Breast epithelium (tissue), 4 donors: ENCODE data around the gene LIMCH1. TPM values are rescaled to one million over a fixed set of nuclear protein-coding genes. Genes with fewer than 3 reads are reported as not detected.

Source experiments
- DNase-seq, 2 donors: peaks; one replicate each; pipeline ENCODE4 v3.0.0-alpha.2; 2019; ENCODE audit warnings: low spot score in 2 of 2
- H3K27ac ChIP-seq, 2 donors: fragments of 200-600 bp; sonication (generic) in 1 of 2; one replicate each; pipeline ENCODE4 v1.5.1; 2016 to 2019; ENCODE audit warnings: mild to moderate bottlenecking in 1 of 2
- H3K27me3 ChIP-seq, 2 donors: fragments of 200-600 bp; sonication (generic) in 1 of 2; one replicate each; pipeline versions ENCODE4 v1.5.1 to v1.6.0; 2017 to 2019; ENCODE audit warnings: control low read depth in 1 of 2, mild to moderate bottlenecking in 1 of 2
- H3K36me3 ChIP-seq: fragments of 200-600 bp; one replicate; pipeline ENCODE4 v1.5.1; 2019
- H3K4me1 ChIP-seq, 2 donors: fragments of 200-600 bp; sonication (generic); one replicate each; pipeline ENCODE4 v1.5.1; 2016 to 2019; ENCODE audit warnings: control low read depth in 1 of 2
- H3K4me3 ChIP-seq, 3 donors: fragments of 200-600 bp; sonication (generic); 1 replicate in 2 of 3; 2 replicates in 1 of 3; pipeline ENCODE4 v1.5.1; 2016 to 2019; ENCODE audit warnings: mild to moderate bottlenecking in 3 of 3, moderate library complexity in 2 of 3
- H3K9me3 ChIP-seq, 2 donors: fragments of 200-600 bp; sonication (generic) in 1 of 2; one replicate each; pipeline ENCODE4 v1.5.1; 2016 to 2019; ENCODE audit warnings: control low read depth in 1 of 2
- CTCF ChIP-seq, 3 donors: fragments of 450-650 bp; IDR thresholded peaks; one replicate each; pipeline ENCODE4 v1.5.1; 2016 to 2017; ENCODE audit warnings: antibody characterized with exemption in 3 of 3, mild to moderate bottlenecking in 3 of 3, moderate library complexity in 3 of 3
- POLR2A ChIP-seq: fragments of 450-650 bp; IDR thresholded peaks from one replicate; pipeline ENCODE4 v1.6.1; 2016; ENCODE audit warnings: antibody characterized with exemption, mild to moderate bottlenecking, moderate library complexity
- POLR2AphosphoS5 ChIP-seq, 3 donors: sonication (generic); formaldehyde crosslinking; IDR thresholded peaks; one replicate each; pipeline ENCODE4 v1.6.1; 2017; ENCODE audit warnings: antibody characterized with exemption in 3 of 3
- intact Hi-C: fragments of 100-400 bp; cut with DNase I; formaldehyde crosslinking; loops from one replicate; pipeline ENCODE4 v1.15.1; 2023; ENCODE audit warnings: low total_unique reads
- total RNA-seq, 3 donors: library from RNA; depleted of rRNA; stranded (reverse); fragments of >200 nt; gene quantifications; one replicate each; pipeline ENCODE4 v1.1.0, GENCODE V29; 2016

Gene LIMCH1
- total RNA-seq, 3 donors from 2014 or later: 34.6 to 72.2 (median 71.8) TPM

- Histone ChIP-seq H3K4me1 (no peaks in the 10 kb centered on the region), H3K27me3 (no peaks in the 10 kb centered on the region), H3K36me3 (no peaks in the 10 kb centered on the region), H3K27ac (no peak overlapping the region), H3K9me3 (no peaks in the 10 kb centered on the region), H3K4me3 (no peak overlapping the region)
- no peak for TF ChIP-seq CTCF (IDR thresholded peaks at IDR 0.05)
- no peak for TF ChIP-seq POLR2A
- no peak for TF ChIP-seq POLR2AphosphoS5 (IDR thresholded peaks at IDR 0.05)
- no peak for DNase-seq
- intact Hi-C loops: no loop called here
Measured at GRCh38 chr4:41575665-41576064, 37.7 kb downstream of the LIMCH1 start.

DNA sequence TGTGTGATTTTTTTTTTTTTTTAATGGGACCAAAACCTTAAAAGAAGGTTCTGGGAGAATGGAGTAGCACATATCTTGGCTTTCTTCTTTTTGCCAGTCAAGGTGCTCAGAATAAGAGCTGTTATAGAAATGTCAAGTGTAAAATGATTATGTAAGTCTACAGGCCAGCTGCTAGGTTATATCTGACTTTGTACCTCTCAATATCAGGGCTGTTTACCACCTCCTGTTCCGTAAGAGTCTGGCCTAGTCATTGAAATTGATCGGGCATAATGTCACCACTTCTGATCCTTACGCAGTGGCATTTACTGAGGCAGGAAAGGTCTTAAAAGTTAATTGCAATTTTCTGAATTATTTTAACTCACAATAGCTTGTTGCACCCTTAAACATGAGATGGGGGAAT, 41.1 kb downstream of the LIMCH1 start:
- intact Hi-C loops: no loop called here
- no peak overlapping the region for H3K27ac ChIP-seq
- no peak overlapping the region for H3K4me3 ChIP-seq

GRCh38 chr4:41579526-41579925, 41.6 kb downstream of the LIMCH1 start:
- no peak overlapping the region for H3K27ac ChIP-seq
- no peak for TF ChIP-seq POLR2AphosphoS5 (IDR thresholded peaks at IDR 0.05)
- TF ChIP-seq POLR2A: no peak
- intact Hi-C loops: no loop called here

More for the DNA sequence above, 41.1 kb downstream of the LIMCH1 start:
- Histone ChIP-seq H3K4me1 (no peaks in the 10 kb centered on the region), H3K36me3 (no peaks in the 10 kb centered on the region), H3K9me3 (no peaks in the 10 kb centered on the region), H3K27me3 (no peaks in the 10 kb centered on the region)
- no peak for DNase-seq
- no peak for TF ChIP-seq CTCF (IDR thresholded peaks at IDR 0.05)

GRCh38 chr4:41580007-41580406, 42.0 kb downstream of the LIMCH1 start:
- H3K4me3 ChIP-seq: no peak overlapping the region
- DNase-seq: no peak
- H3K4me1 ChIP-seq: no peaks in the 10 kb centered on the region
- TF ChIP-seq POLR2AphosphoS5 (IDR thresholded peaks at IDR 0.05) (no peak), POLR2A (no peak), CTCF (IDR thresholded peaks at IDR 0.05) (no peak)
- H3K36me3 ChIP-seq: no peaks in the 10 kb centered on the region
- intact Hi-C loops: no loop called here
- no peaks in the 10 kb centered on the region for H3K9me3 ChIP-seq
- H3K27ac ChIP-seq: no peak overlapping the region
- no peaks in the 10 kb centered on the region for H3K27me3 ChIP-seq

More at GRCh38 chr4:41579526-41579925, 41.6 kb downstream of the LIMCH1 start:
- Histone ChIP-seq H3K4me1 (no peaks in the 10 kb centered on the region), H3K9me3 (no peaks in the 10 kb centered on the region), H3K36me3 (no peaks in the 10 kb centered on the region), H3K27me3 (no peaks in the 10 kb centered on the region), H3K4me3 (no peak overlapping the region)
- no peak for DNase-seq

DNA sequence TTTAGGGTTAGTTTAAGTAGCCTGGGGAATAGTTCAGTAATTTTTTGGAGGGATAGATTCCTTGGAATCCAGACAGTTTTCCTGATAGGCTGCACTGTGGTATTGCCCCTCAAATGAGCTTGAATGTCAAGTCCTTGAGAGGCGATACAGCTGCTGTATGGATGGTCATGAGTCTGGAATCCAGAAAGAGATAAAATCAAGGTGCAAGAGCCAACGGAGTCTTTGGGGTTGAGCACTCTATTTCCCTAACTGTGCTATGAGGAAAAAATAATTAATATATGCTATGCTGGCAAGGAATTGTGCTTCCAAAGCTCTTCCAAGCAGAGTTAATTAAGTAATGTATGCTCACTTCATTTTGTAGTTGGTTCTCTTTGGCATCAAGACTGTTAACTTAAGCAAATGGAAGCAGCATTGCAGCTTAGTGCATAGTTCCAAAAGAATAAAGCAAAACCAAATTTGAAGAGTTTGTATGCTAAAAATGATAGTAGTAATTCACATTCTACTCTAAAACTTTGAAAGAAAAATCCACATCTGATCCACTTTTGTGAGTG, 48.8 kb downstream of the LIMCH1 start:
- Histone ChIP-seq H3K27ac (no peak overlapping the region), H3K4me3 (no peak overlapping the region), H3K36me3 (no peaks in the 10 kb centered on the region), H3K27me3 (no peaks in the 10 kb centered on the region), H3K9me3 (no peaks in the 10 kb centered on the region), H3K4me1 (no peaks in the 10 kb centered on the region)
- DNase-seq: no peak
- intact Hi-C loops: no loop called here
- TF ChIP-seq POLR2AphosphoS5 (IDR thresholded peaks at IDR 0.05) (no peak), POLR2A (no peak), CTCF (IDR thresholded peaks at IDR 0.05) (no peak)

DNA sequence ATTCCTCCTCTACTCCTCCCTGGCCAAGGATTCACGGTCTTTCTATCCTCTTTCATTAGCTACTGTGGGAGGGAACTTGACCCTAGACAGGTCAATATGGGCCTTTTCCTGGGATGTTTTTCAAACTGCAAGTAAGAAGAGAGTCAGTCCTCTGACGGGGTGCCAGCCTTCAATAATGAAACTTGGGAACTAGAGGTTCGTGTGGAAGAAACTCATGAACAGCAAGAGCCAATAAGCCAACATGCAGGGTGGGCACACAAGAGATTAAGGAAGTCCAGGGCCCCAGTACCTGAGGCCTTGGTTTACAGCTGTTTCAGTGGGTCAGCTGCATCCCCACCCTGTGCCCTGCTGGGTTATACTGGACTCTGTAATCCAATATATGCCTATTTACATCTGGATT, 49.3 kb downstream of the LIMCH1 start:
- no peaks in the 10 kb centered on the region for H3K9me3 ChIP-seq
- DNase-seq: no peak
- no peaks in the 10 kb centered on the region for H3K27me3 ChIP-seq
- intact Hi-C loops: no loop called here
- no peak overlapping the region for H3K4me3 ChIP-seq
- no peaks in the 10 kb centered on the region for H3K36me3 ChIP-seq
- no peaks in the 10 kb centered on the region for H3K4me1 ChIP-seq
- TF ChIP-seq POLR2AphosphoS5 (IDR thresholded peaks at IDR 0.05) (no peak), CTCF (IDR thresholded peaks at IDR 0.05) (no peak), POLR2A (no peak)
- H3K27ac ChIP-seq: no peak overlapping the region
